HFF-Myc (cell line): Measurements from ENCODE around the gene ITGB2.
A peak's percentile ranks its signal among the peaks of the same experiment; 100 is the strongest.

Experiments
- DNase-seq: peaks from one replicate; pipeline ENCODE4 v3.0.0-alpha.2; 2011; ENCODE audit warnings: low read depth; ENCODE audit errors: extremely low read depth
- H3K4me3 ChIP-seq: replicated peaks from 2 replicates; pipeline ENCODE4 v1.5.1; 2011; ENCODE audit warnings: low read depth, mild to moderate bottlenecking, control low read depth, low read length
- TF ChIP-seq, protein P1 (sequence below): IDR thresholded peaks from 2 replicates; pipeline ENCODE4 v1.5.1; 2012; ENCODE audit warnings: mild to moderate bottlenecking, low read depth, low read length, control low read depth; ENCODE audit errors: missing control alignments

ITGB2 gene

DNA sequence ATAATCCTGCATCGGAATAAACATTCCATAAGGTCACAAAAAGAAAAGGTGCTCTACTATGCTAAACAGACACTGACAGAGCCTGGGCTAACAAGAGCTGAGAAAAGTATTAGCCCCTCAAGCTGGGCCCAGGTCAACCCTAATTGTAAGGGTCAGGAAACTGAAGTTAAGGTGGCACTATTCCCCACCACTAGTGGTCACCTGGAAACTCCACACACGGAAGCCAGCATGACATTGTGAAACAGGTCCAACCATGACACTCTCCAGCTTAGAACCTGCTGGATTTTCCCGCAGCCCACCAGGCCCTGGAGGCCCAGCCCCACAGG lies 48.4 kb downstream of the ITGB2 start:
- H3K4me3 ChIP-seq = peak overlapping the region; percentile 87
- TF ChIP-seq, protein P1, sequence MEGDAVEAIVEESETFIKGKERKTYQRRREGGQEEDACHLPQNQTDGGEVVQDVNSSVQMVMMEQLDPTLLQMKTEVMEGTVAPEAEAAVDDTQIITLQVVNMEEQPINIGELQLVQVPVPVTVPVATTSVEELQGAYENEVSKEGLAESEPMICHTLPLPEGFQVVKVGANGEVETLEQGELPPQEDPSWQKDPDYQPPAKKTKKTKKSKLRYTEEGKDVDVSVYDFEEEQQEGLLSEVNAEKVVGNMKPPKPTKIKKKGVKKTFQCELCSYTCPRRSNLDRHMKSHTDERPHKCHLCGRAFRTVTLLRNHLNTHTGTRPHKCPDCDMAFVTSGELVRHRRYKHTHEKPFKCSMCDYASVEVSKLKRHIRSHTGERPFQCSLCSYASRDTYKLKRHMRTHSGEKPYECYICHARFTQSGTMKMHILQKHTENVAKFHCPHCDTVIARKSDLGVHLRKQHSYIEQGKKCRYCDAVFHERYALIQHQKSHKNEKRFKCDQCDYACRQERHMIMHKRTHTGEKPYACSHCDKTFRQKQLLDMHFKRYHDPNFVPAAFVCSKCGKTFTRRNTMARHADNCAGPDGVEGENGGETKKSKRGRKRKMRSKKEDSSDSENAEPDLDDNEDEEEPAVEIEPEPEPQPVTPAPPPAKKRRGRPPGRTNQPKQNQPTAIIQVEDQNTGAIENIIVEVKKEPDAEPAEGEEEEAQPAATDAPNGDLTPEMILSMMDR = no peak
- DNase-seq = no peak

DNA sequence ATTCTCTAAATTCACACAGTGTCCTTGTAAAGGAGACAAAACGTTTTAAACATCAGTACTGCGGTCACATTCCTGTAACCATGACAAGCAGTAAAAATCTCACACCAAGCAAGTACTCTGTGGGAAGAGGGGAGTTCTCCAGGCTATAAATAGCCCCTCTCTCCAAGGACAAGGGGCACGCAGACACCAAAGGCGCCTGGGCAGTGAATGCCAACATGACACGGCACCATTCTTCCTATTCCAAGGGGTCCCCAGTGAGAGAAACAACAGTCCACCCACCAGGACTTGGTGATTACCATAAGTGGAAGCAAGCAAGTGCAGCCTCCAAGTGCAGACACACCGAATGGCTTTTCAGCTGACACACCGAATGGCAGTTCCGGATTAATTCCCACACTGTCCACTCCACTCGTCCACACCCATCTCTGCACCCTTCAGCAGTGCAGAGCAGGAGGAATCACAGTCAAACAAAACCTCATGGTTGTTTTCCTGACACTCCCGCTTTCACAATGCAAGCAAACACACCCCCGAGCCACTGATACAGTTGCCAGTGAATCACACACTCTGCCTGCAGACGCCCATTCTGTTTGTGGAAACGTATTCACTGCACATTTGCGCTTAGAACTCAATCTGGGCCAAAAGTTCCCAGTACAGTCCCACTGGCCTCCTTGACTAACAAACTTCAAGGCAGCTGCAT lies 49.0 kb downstream of the ITGB2 start:
- H3K4me3 ChIP-seq = peak overlapping the region; percentile 87
- DNase-seq = no peak

DNA sequence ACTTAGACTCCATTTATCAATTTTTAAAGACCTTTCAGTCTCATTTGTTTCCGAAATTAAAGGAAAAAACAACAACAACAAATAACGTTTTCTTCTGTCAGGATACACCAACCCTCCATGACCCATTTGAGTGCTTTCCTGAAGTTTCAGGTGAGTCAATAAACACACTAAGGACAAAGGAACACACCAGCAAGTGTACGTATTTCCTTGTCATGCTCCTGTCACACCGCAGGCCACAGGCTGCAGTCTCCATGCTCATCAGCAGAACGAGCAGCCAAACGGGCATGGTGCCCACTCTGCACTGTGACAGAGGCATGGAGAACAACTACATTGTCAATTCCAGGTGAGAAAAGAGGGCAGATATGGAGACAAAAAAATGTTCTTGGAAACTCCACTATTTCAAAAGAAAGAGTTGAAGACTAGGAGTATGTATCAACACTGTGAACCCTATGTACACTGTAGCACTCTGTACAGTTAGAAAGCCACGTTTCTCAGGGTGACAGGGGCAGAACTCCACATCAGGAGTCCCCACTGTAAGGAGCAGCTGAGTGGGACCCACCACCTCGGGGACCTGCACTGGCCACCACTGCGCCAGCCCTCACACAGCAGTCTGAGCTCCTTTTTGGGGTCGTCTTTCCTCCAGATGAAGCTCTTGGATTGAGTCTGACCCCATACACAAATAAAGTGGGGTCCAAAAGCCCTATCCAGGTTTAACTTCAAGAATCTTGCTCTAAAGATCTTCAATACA lies 49.8 kb downstream of the ITGB2 start:
- H3K4me3 ChIP-seq = peak overlapping the region; percentile 87
- TF ChIP-seq, protein P1 = no peak
- no peak for DNase-seq

More for the DNA sequence above, 49.0 kb downstream of the ITGB2 start:
- TF ChIP-seq, protein P1 = no peak

DNA sequence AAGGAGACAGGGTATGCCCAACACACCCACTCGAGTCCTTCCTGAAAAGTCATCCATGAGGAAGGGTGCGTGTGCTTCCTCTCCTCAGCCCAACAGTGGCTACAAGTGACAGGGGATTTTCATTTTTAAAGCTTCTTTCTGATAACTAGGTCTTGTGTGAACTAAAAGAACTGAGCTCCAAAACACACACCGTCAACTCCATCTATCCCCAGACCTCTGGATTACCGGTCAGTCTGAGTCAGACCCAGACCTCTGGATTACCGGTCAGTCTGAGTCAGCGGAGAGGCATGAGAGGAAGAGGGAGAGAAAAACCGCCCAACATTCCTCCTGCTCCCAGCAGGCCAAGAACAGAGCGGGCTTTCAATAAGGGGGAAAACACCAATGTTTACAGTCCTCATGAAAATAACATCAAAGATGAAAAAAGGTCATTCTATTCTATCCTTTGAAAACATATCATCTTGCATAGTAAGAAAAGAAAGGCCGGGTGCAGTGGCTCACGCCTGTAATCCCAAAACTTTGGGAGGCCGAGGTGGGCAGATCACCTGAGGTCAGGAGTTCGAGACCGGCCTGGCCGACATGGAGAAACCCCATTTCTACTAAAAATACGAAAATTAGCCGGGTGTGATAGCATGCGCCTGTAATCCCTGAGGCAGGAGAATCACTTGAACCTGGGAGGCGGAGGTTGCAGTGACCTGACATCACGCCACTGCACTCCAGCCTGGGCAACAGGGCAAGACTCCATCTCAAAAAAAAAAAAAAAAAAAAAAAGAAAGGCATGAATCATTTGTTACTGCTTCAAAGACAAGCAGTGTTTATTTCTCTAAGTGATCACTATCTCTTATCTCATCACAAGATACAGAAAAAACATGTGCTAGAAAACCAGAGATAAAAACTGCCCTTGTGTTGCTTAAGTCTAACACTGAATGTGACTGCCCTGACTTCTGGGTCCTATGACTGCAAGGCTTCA lies 50.6 kb downstream of the ITGB2 start:
- peak overlapping the region; percentile 29 for H3K4me3 ChIP-seq
- DNase-seq = peak; percentile 77

DNA sequence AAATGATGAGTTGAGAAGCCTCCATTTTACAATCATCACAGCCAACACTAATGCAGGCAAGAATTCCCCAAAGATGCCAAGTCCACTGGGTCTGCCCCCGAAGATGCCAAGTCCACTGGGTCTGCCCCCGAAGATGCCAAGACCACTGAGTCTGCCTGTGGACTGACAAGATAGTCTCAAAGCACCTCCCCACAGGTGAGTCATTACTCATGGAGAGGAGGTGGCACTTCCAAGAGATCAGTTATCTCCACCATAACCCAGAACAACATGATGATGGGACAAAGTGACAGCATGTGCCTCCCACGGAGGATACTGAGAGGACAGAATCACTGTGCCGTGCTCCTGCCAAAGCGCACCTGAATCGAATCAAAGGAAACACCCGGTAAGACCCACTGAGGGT lies 52.0 kb downstream of the ITGB2 start:
- no peak overlapping the region for H3K4me3 ChIP-seq
- TF ChIP-seq, protein P1 = no peak
- DNase-seq = no peak

More for the DNA sequence above, 50.6 kb downstream of the ITGB2 start:
- TF ChIP-seq, protein P1 = no peak

DNA sequence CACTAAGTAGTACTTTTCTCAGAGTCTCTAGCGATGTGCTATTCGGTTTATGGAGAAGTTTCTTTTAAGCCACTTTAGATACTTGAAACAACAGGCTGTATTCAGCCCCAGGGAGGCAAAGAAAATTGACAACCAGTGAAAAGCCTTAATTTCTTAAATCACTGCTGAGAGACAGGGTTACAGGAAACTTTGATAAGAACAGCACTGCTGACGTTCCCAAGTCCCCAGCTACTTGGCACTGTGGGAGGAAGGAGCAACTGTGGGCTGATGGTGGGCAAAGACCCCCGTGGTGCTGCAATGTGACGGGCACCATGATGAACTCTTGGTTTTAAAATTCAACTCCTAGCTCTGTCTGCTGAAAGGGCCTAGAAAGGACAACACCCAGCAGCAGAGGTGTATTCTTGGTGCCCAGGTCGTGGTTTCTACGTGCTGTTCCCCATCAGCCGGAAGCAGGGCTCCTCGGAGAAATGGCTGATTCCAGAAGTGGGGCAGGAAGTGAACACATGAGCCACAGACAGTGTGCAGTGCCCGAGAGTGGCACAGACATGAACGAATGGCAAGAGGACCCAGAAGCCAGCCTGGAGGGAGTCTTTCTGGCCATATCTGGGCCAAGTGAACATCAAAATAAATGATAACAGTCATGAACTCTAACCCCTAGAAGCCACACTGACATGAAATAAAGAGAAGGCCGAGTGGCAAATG lies 52.5 kb downstream of the ITGB2 start:
- DNase-seq = no peak
- TF ChIP-seq, protein P1 = no peak
- H3K4me3 ChIP-seq = no peak overlapping the region
